Nephron (organoid): ENCODE data around the gene PPP2R2B.

ENCODE experiments used
- H3K27ac Mint-ChIP-seq, 3 experiments: 2 replicates each; pipeline ENCODE4 v1.8.0; 2020; ENCODE audit warnings: mixed read lengths in 3 of 3, mild to moderate bottlenecking in 2 of 3, moderate library complexity in 1 of 3
- H3K27me3 Mint-ChIP-seq: 2 replicates; pipeline ENCODE4 v1.8.0; 2021; ENCODE audit warnings: low read depth, mild to moderate bottlenecking, moderate library complexity, mixed read lengths
- H3K36me3 Mint-ChIP-seq: 2 replicates; pipeline ENCODE4 v1.8.0; 2020; ENCODE audit warnings: low read depth, mixed read lengths
- H3K4me1 Mint-ChIP-seq: 2 replicates; pipeline ENCODE4 v1.8.0; 2020; ENCODE audit warnings: mixed read lengths
- H3K4me3 Mint-ChIP-seq, 3 experiments: 2 replicates each; pipeline ENCODE4 v1.8.0; 2020; ENCODE audit warnings: mild to moderate bottlenecking in 3 of 3, mixed read lengths in 3 of 3, moderate library complexity in 2 of 3
- H3K9me3 Mint-ChIP-seq: 2 replicates; pipeline ENCODE4 v1.8.0; 2020; ENCODE audit warnings: mixed read lengths
- TF ChIP-seq, protein P1 (sequence below), 3 experiments: fragments of 200-600 bp; sonication (generic); IDR thresholded peaks; one replicate each; pipeline ENCODE4 v1.5.0; 2021; ENCODE audit warnings: antibody characterized with exemption in 3 of 3; ENCODE audit not compliant: unreplicated experiment in 3 of 3

Gene PPP2R2B

DNA sequence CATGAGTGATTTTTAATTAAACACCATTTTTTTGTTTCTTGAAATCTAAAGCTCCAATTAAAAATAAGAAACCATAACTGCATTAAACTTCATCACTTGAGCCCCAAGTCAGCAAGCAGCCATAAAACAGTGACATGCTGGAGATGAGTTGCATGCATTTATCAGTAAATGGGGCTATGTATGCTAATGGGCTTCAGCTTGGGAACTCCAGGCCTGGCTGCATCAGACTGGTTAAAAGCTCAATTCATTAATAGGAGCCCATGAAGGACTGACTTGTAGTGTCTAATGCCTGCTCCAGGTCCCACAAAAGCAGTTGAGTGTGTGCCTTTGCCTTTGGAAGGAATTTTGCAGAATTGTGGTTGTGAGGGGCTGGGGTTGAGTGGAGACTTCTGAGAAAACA, 328.9 kb downstream of the PPP2R2B start:
- Mint-ChIP-seq H3K27me3 (no peaks in the 10 kb centered on the region), H3K4me3 (no peak overlapping the region), H3K27ac (no peak overlapping the region), H3K9me3 (no peaks in the 10 kb centered on the region), H3K36me3 (no peaks in the 10 kb centered on the region), H3K4me1 (no peaks in the 10 kb centered on the region)
- TF ChIP-seq, protein P1, sequence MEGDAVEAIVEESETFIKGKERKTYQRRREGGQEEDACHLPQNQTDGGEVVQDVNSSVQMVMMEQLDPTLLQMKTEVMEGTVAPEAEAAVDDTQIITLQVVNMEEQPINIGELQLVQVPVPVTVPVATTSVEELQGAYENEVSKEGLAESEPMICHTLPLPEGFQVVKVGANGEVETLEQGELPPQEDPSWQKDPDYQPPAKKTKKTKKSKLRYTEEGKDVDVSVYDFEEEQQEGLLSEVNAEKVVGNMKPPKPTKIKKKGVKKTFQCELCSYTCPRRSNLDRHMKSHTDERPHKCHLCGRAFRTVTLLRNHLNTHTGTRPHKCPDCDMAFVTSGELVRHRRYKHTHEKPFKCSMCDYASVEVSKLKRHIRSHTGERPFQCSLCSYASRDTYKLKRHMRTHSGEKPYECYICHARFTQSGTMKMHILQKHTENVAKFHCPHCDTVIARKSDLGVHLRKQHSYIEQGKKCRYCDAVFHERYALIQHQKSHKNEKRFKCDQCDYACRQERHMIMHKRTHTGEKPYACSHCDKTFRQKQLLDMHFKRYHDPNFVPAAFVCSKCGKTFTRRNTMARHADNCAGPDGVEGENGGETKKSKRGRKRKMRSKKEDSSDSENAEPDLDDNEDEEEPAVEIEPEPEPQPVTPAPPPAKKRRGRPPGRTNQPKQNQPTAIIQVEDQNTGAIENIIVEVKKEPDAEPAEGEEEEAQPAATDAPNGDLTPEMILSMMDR (IDR thresholded peaks at IDR 0.05; ENCODE audit: unreplicated experiment in 3 of 3), result no peak

DNA sequence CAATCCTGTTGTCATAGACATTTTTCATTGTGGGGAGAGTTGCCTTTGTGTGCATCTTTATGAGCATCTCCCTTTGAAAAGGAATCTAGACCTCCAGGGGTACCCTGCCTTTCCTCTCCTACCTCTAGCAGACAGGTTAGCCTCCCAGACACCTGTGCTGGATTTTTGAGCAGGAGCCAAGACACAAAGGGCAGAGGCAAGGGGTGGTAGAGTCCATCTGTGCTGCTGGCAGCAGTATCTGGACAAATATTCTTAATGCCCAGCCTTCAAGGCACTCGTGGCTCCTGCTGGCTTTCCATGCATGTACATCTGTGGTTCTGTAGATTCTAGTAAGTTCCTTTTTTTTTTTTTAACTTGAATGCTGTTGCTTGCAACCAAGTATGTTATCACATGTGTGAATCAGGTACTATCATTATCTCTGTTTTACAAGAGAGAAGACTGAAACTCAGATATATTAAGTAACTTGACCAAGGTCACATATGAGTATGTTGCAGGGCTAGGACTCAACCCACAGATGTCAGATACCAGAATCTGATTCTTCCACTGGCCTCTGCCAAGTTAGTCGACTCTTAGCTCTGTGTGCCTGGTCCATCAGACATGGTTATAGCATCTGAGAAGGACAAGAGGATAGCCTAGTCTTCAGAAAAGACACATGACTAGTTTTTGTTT, 329.6 kb downstream of the PPP2R2B start:
- Mint-ChIP-seq H3K4me1 (no peaks in the 10 kb centered on the region), H3K27ac (no peak overlapping the region), H3K27me3 (no peaks in the 10 kb centered on the region), H3K9me3 (no peaks in the 10 kb centered on the region), H3K36me3 (no peaks in the 10 kb centered on the region), H3K4me3 (no peak overlapping the region)
- TF ChIP-seq, protein P1 (IDR thresholded peaks at IDR 0.05; ENCODE audit: unreplicated experiment in 3 of 3), result no peak

DNA sequence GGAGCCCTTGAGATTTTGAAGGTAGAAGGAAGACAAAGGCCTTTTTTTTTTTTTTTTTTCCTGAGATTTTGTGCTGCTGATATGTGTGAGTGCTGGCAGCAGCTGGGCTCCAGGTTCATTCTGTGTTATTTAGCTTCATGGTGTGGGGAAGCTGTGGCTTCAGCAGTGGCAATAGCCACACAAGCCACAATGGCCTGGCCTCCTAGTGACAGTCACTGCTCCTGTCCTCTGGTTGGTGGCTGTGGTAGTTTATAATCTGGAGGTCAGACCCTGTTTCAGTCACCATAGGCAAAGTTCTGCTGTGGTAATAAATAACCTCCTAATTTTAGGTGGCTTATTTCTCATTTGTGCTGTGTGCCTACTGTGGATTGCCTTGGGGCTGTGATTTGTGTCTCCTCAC, 334.3 kb downstream of the PPP2R2B start:
- Mint-ChIP-seq H3K36me3 (no peaks in the 10 kb centered on the region), H3K27ac (no peak overlapping the region), H3K9me3 (no peaks in the 10 kb centered on the region), H3K27me3 (no peaks in the 10 kb centered on the region), H3K4me3 (no peak overlapping the region), H3K4me1 (no peaks in the 10 kb centered on the region)
- TF ChIP-seq, protein P1 (IDR thresholded peaks at IDR 0.05; ENCODE audit: unreplicated experiment in 3 of 3), result no peak

DNA sequence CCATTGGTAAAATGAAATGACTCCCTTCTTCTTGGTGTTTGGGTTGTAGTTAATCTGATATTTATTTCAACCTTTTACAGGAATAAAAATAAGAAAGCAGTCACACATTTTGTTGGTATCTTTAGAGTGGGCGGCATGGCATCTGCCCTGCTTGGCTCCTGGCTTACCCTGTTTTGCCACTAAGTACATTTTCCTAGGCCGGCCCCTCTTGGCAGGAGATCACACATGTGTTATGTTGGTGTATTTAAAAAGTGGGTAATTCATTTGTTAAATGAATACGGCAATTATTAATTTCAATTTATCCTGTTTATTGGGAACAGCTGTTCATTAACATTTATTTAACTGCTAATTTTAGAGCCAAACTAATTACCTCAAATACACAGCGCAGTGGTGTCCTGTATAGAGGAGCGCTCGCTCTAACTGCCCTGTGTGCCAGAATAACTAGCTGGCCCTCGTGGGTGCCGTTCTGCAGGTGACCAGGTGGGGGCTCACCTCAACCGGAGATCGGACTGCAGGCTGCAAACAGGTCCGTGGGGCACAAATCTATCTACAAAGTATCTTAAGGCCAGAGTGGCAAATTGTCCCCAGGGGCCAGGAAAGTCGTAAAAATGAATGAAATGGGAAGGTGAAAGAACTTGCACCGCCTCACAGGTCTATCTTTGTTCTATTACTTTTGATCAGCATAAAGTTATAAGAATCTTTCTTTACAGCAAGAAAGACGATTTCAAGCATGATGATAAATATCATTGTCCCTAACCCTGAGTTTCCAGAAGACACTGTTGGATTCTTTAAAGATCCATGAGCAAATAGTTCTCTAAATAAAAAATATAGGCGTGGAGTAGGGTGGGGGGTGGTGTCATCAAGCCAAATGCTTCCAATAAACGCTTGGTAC, 336.4 kb downstream of the PPP2R2B start:
- Mint-ChIP-seq H3K36me3 (no peaks in the 10 kb centered on the region), H3K4me1 (no peaks in the 10 kb centered on the region), H3K4me3 (no peak overlapping the region), H3K27ac (no peak overlapping the region), H3K27me3 (peaks cover 4% of the 10 kb centered on the region), H3K9me3 (no peaks in the 10 kb centered on the region)
- TF ChIP-seq, protein P1 (IDR thresholded peaks at IDR 0.05; ENCODE audit: unreplicated experiment in 3 of 3), result peak; percentile 90 to 92 (median 92)

DNA sequence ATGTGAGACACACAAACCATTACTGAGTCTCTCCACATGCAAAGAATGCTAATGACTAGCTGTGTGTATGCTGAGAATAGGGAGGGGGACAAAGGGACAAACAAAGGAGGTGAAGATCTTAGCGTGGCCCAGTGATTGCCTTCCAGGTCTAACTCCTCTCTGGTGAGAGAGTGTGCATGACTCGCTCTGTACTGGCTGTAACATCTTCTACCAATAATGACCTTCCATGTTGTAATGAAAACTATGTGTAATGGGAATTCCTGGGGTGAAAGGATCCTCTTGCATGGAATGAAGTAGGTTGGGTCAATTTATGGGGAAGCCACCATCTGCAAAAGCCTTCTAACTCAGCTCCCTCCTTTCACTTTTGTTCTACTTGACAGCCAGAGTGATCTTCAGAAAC, 338.1 kb downstream of the PPP2R2B start:
- no peaks in the 10 kb centered on the region for H3K4me1 Mint-ChIP-seq
- H3K27me3 Mint-ChIP-seq, result peaks cover 4% of the 10 kb centered on the region
- no peak overlapping the region for H3K27ac Mint-ChIP-seq
- H3K4me3 Mint-ChIP-seq, result no peak overlapping the region
- H3K9me3 Mint-ChIP-seq, result no peaks in the 10 kb centered on the region
- TF ChIP-seq, protein P1 (IDR thresholded peaks at IDR 0.05; ENCODE audit: unreplicated experiment in 3 of 3), result no peak
- H3K36me3 Mint-ChIP-seq, result no peaks in the 10 kb centered on the region
